IMR-90 (cell line): ENCODE measurements around the gene ZCCHC17. TPM values are rescaled to one million over a fixed set of nuclear protein-coding genes. Genes with fewer than 3 reads are reported as not detected.

Experiments used
- ATAC-seq: fragments of 200-7000 bp; cut with Tn5 transposase; 2 replicates; pipeline ENCODE4 v1.9.1; 2020; ENCODE audit warnings: low read depth, mild to moderate bottlenecking, moderate library complexity
- BruUV-seq: library from RNA; stranded (reverse); fragments of 400-500 nt; replicated peaks from 2 replicates; lab custom pipeline; 2021; lab: Mats Ljungman, UMichigan
- CTCF ChIA-PET: fragments of 300-600 bp; formaldehyde crosslinking; extraction: SDS; loops from one replicate; lab custom pipeline; 2021; ENCODE audit warnings: antibody characterized with exemption; lab: Yijun Ruan, JAX
- POLR2A ChIA-PET: fragments of 300-600 bp; sonication (Branson Sonifier 250); formaldehyde crosslinking; loops from one replicate; lab custom pipeline; 2022; ENCODE audit warnings: antibody characterized with exemption; ENCODE audit not compliant: unreplicated experiment; lab: Charles Lee
- DNase-seq: peaks from one replicate; pipeline ENCODE4 v3.0.0; 2013
- H2AFZ ChIP-seq: replicated peaks from 2 replicates; pipeline ENCODE3; 2013; ENCODE audit warnings: low read length, mild to moderate bottlenecking; ENCODE audit not compliant: poor library complexity
- H2AK5ac ChIP-seq: 2 replicates; pipeline ENCODE4 v1.6.1; 2013; ENCODE audit warnings: low read depth, low read length, inconsistent platforms
- H2AK9ac ChIP-seq: replicated peaks from 2 replicates; pipeline ENCODE3; 2013; ENCODE audit warnings: mild to moderate bottlenecking, low read depth, low read length, moderate library complexity; ENCODE audit not compliant: poor library complexity
- H2BK120ac ChIP-seq: 2 replicates; pipeline ENCODE4 v1.6.1; 2013; ENCODE audit warnings: low read depth, low read length, inconsistent platforms
- H2BK15ac ChIP-seq: 3 replicates; pipeline ENCODE4 v1.6.1; 2013; ENCODE audit warnings: low read depth, low read length, inconsistent platforms
- H2BK20ac ChIP-seq: 2 replicates; pipeline ENCODE4 v1.6.1; 2013; ENCODE audit warnings: low read depth, mild to moderate bottlenecking, inconsistent platforms, low read length, moderate library complexity
- H2BK5ac ChIP-seq: 2 replicates; pipeline ENCODE4 v1.6.1; 2013; ENCODE audit warnings: mild to moderate bottlenecking, low read depth, low read length, inconsistent platforms; ENCODE audit not compliant: poor library complexity, severe bottlenecking
- H3K14ac ChIP-seq: replicated peaks from 2 replicates; pipeline ENCODE4 v1.6.1; 2013; ENCODE audit warnings: low read depth, low read length, inconsistent platforms
- H3K18ac ChIP-seq: 2 replicates; pipeline ENCODE4 v1.6.1; 2013; ENCODE audit warnings: low read depth, low read length, control low read depth
- H3K23ac ChIP-seq: 2 replicates; pipeline ENCODE4 v1.6.1; 2013; ENCODE audit warnings: low read depth, low read length, inconsistent platforms
- H3K27ac ChIP-seq: 2 replicates; pipeline ENCODE4 v1.5.1; 2013; ENCODE audit warnings: mild to moderate bottlenecking, control low read depth, low read length; ENCODE audit not compliant: insufficient read depth
- H3K27me3 ChIP-seq: 2 replicates; pipeline ENCODE4 v1.6.1; 2013; ENCODE audit warnings: low read length; ENCODE audit not compliant: control insufficient read depth, insufficient read depth
- H3K36me3 ChIP-seq: 2 replicates; pipeline ENCODE4 v1.6.1; 2013; ENCODE audit warnings: low read length, mixed read lengths; ENCODE audit not compliant: control insufficient read depth, insufficient read depth
- H3K4ac ChIP-seq: 2 replicates; pipeline ENCODE4 v1.6.1; 2013; ENCODE audit warnings: low read depth, low read length, inconsistent platforms
- H3K4me1 ChIP-seq: 2 replicates; pipeline ENCODE4 v1.6.1; 2013; ENCODE audit warnings: low read length, mixed read lengths; ENCODE audit not compliant: control insufficient read depth, insufficient read depth
- H3K4me2 ChIP-seq: 2 replicates; pipeline ENCODE4 v1.6.1; 2013; ENCODE audit warnings: low read depth, mild to moderate bottlenecking, control low read depth, low read length, moderate library complexity
- H3K4me3 ChIP-seq: 2 replicates; pipeline ENCODE4 v1.5.1; 2013; ENCODE audit warnings: low read depth, mild to moderate bottlenecking, control low read depth, low read length, moderate library complexity; ENCODE audit not compliant: insufficient read depth
- H3K56ac ChIP-seq: 2 replicates; pipeline ENCODE4 v1.6.1; 2013; ENCODE audit warnings: low read length, inconsistent platforms; ENCODE audit not compliant: insufficient read depth; ENCODE audit errors: extremely low read depth
- H3K79me1 ChIP-seq, 2 experiments: 2 replicates each; pipeline ENCODE4 v1.6.1; 2013; ENCODE audit warnings: low read length in 2 of 2, inconsistent platforms in 1 of 2, low read depth in 1 of 2
- H3K9ac ChIP-seq: 2 replicates; pipeline ENCODE4 v1.6.1; 2013; ENCODE audit warnings: low read depth, low read length, control low read depth
- H3K9me1 ChIP-seq: 2 replicates; pipeline ENCODE4 v1.6.1; 2013; ENCODE audit warnings: low read length, inconsistent platforms; ENCODE audit not compliant: insufficient read depth
- H3K9me3 ChIP-seq: 2 replicates; pipeline ENCODE4 v1.6.1; 2013; ENCODE audit warnings: low read length; ENCODE audit not compliant: control insufficient read depth, insufficient read depth
- H4K20me1 ChIP-seq: 2 replicates; pipeline ENCODE4 v1.6.1; 2013; ENCODE audit warnings: low read length, inconsistent platforms; ENCODE audit not compliant: insufficient read depth
- H4K5ac ChIP-seq: 2 replicates; pipeline ENCODE4 v1.6.1; 2013; ENCODE audit warnings: mild to moderate bottlenecking, low read depth, low read length, control low read depth
- H4K8ac ChIP-seq, 2 experiments: 2 replicates each; pipeline ENCODE4 v1.6.1; 2013; ENCODE audit warnings: low read depth in 2 of 2, low read length in 2 of 2, control low read depth in 1 of 2, inconsistent platforms in 1 of 2
- H4K91ac ChIP-seq: 2 replicates; pipeline ENCODE4 v1.6.1; 2013; ENCODE audit warnings: low read depth, low read length, inconsistent platforms; ENCODE audit not compliant: insufficient read depth
- CEBPB ChIP-seq: IDR thresholded peaks from 2 replicates; pipeline ENCODE4 v1.6.1; 2012; ENCODE audit warnings: low read depth, low read length, improper control_type of control experiment
- CHD1 ChIP-seq: IDR thresholded peaks from 2 replicates; pipeline ENCODE4 v1.6.1; 2012; ENCODE audit warnings: low read depth, low read length, improper control_type of control experiment
- CTCF ChIP-seq: conservative IDR thresholded peaks from 2 replicates; pipeline ENCODE4 v1.5.1; 2012; ENCODE audit warnings: mild to moderate bottlenecking, low read depth, low read length, improper control_type of control experiment
- ELK1 ChIP-seq: fragments of 150-350 bp; IDR thresholded peaks from 2 replicates; pipeline ENCODE4 v1.6.1; 2016; ENCODE audit warnings: low read depth, mild to moderate bottlenecking, low read length, moderate library complexity, borderline replicate concordance
- FOS ChIP-seq: fragments of 150-350 bp; IDR thresholded peaks from 2 replicates; pipeline ENCODE4 v1.6.1; 2016; ENCODE audit warnings: low read depth, low read length
- MAFK ChIP-seq: IDR thresholded peaks from 2 replicates; pipeline ENCODE4 v1.6.1; 2012; ENCODE audit warnings: low read depth, low read length, improper control_type of control experiment
- MXI1 ChIP-seq: IDR thresholded peaks from 2 replicates; pipeline ENCODE4 v1.6.1; 2012; ENCODE audit warnings: low read depth, mild to moderate bottlenecking, low read length, moderate library complexity, borderline replicate concordance
- SMC3 ChIP-seq: fragments of 150-350 bp; IDR thresholded peaks from 2 replicates; pipeline ENCODE4 v1.6.1; 2016; ENCODE audit warnings: low read depth, mild to moderate bottlenecking, antibody characterized with exemption, low read length, moderate library complexity
- USF2 ChIP-seq: fragments of 150-350 bp; IDR thresholded peaks from 2 replicates; pipeline ENCODE4 v1.6.1; 2017; ENCODE audit warnings: mild to moderate bottlenecking, antibody characterized with exemption, low read length, low read depth
- WGBS, 2 experiments: methylation state at CpG; one replicate each; pipeline versions ENCODE4 v1.1.5 to v1.1.7; 2013; ENCODE audit warnings: missing lambda C conversion rate in 2 of 2; ENCODE audit not compliant: insufficient read length in 1 of 2; ENCODE audit errors: extremely low coverage in 2 of 2; 5-methylcytosine and 5-hydroxymethylcytosine counted together
- dilution Hi-C: fragments of 300-500 bp; cut with HindIII; formaldehyde crosslinking; loops from one replicate; pipeline ENCODE4 v1.14.3; 2018; ENCODE audit warnings: low sequenced_read_pairs; ENCODE audit not compliant: unreplicated experiment
- in situ Hi-C: fragments of 300-500 bp; cut with MboI; formaldehyde crosslinking; loops from 3 replicates; pipeline ENCODE4 v1.14.3; 2019; ENCODE audit warnings: low sequenced_read_pairs, inconsistent platforms, mixed read lengths
- intact Hi-C: fragments of 100-400 bp; cut with micrococcal nuclease; formaldehyde crosslinking; loops from 2 replicates; pipeline ENCODE4 v1.10.0; 2022
- polyA plus RNA-seq, 3 experiments: library from polyadenylated mRNA; depleted of rRNA; stranded (reverse); fragments of >200 nt; gene quantifications; 2 replicates each; pipeline ENCODE4 v1.2.3, GENCODE V29; 2012; ENCODE audit warnings: low replicate concordance in 1 of 3
- total RNA-seq: library from RNA; depleted of rRNA; stranded (reverse); fragments of >200 nt; gene quantifications from 2 replicates; pipeline ENCODE4 v1.2.3, GENCODE V29; 2012

ZCCHC17 gene
- total and polyA plus RNA-seq, 2 of the 4 experiments (the other 2 are of a cell fraction) = 48.4 to 48.9 TPM

- intact Hi-C loops (no loop called here), dilution Hi-C loops (no loop called here), in situ Hi-C loops (no loop called here)
- H2BK20ac ChIP-seq = peak overlapping the region; percentile 70
- H3K27ac ChIP-seq = peak overlapping the region; percentile 58
- no peaks in the 10 kb centered on the region for H3K27me3 ChIP-seq
- H2BK15ac ChIP-seq = peak overlapping the region; percentile 82; the same call in 1 of the 3 replicates
- H4K8ac ChIP-seq = peak overlapping the region in 1 of 2 experiments; percentile 88; a peak in 3 of 4 replicates
- H2AK9ac ChIP-seq = peak overlapping the region; percentile 91
- peak overlapping the region; percentile 66 for H3K18ac ChIP-seq
- peak overlapping the region; percentile 93 for H2BK120ac ChIP-seq
- peak; percentile 38 for DNase-seq
- ATAC-seq = peak; percentile 48
- H3K4me3 ChIP-seq = no peak overlapping the region
- H3K14ac ChIP-seq = peak overlapping the region; percentile 75; the same call in 1 of the 2 replicates
- H3K9ac ChIP-seq = no peak overlapping the region
- ChIA-PET POLR2A (no interaction called here), CTCF (interaction anchor here (0.8 to 5.5 kb wide), 6 partner anchors 14 to 152 kb away, joined by 3 to 61 read pairs (median 6); no protein-coding TSS in a partner anchor)
- no peaks in the 10 kb centered on the region for H3K36me3 ChIP-seq
- peak overlapping the region; percentile 85 for H3K23ac ChIP-seq
- peak overlapping the region; percentile 64 for H2AFZ ChIP-seq
- peak overlapping the region; percentile 87 for H2AK5ac ChIP-seq
- H3K9me1 ChIP-seq = peaks cover 10% of the 10 kb centered on the region
- H4K5ac ChIP-seq = peak overlapping the region; percentile 65
- peak overlapping the region; percentile 3; the same call in 1 of the 2 replicates for H3K4me2 ChIP-seq
- H3K79me1 ChIP-seq = peaks cover 0 to 2% of the 10 kb centered on the region in 2 experiments; a peak in 1 of 4 replicates
- peak overlapping the region; percentile 93 for H3K4ac ChIP-seq
- TF ChIP-seq SMC3 (no peak), CEBPB (no peak), FOS (no peak), MXI1 (no peak), USF2 (no peak), ELK1 (no peak), CHD1 (no peak), CTCF (no peak), MAFK (no peak)
- peak overlapping the region; percentile 93 for H2BK5ac ChIP-seq
- H4K20me1 ChIP-seq = no peaks in the 10 kb centered on the region
- BruUV-seq = no TSS peak
- H3K9me3 ChIP-seq = no peaks in the 10 kb centered on the region
- peak overlapping the region; percentile 57 for H3K56ac ChIP-seq
- no CpG with 5 or more reads among the region's 4 CpGs for WGBS, 2 experiments
- peak overlapping the region; percentile 84 for H4K91ac ChIP-seq
- H3K4me1 ChIP-seq = peaks cover 14% of the 10 kb centered on the region
Observed at GRCh38 chr1:31397360-31398095, 100.7 kb downstream of the ZCCHC17 start.
